Heart right ventricle (tissue), 16 donors: ENCODE results near the gene LINC00237. TPM values are rescaled to one million over a fixed set of nuclear protein-coding genes. Genes with fewer than 3 reads are reported as not detected.

ENCODE experiments used
- ATAC-seq, 8 donors: fragments of 200-7000 bp; cut with Tn5 transposase; one replicate each; pipeline ENCODE4 v1.9.1; 2020; ENCODE audit warnings: mild to moderate bottlenecking in 8 of 8, moderate library complexity in 8 of 8, moderate number of reproducible peaks in 1 of 8
- DNase-seq, 2 donors: peaks; one replicate each; pipeline ENCODE4 v3.0.0-alpha.2; 2020
- H3K27ac ChIP-seq, 10 donors: fragments of 200-600 bp; sonication (generic) in 2 of 10; one replicate each; pipeline versions ENCODE4 v1.5.0 to v1.8.0; 2020 to 2022; ENCODE audit warnings: mild to moderate bottlenecking in 3 of 10
- H3K27me3 ChIP-seq, 7 donors: fragments of 200-600 bp; one replicate each; pipeline ENCODE4 v1.8.0; 2021 to 2022; ENCODE audit warnings: mild to moderate bottlenecking in 2 of 7
- H3K36me3 ChIP-seq, 9 donors: fragments of 200-600 bp; sonication (generic) in 1 of 9; one replicate each; pipeline versions ENCODE4 v1.5.0 to v1.8.0; 2020 to 2022; ENCODE audit warnings: mild to moderate bottlenecking in 2 of 9
- H3K4me1 ChIP-seq, 9 donors: fragments of 200-600 bp; sonication (generic) in 1 of 9; one replicate each; pipeline versions ENCODE4 v1.5.0 to v1.8.0; 2020 to 2022; ENCODE audit warnings: mild to moderate bottlenecking in 4 of 9
- H3K4me3 ChIP-seq, 10 donors: fragments of 200-600 bp; sonication (generic) in 2 of 10; one replicate each; pipeline versions ENCODE4 v1.5.0 to v1.8.0; 2020 to 2022; ENCODE audit warnings: mild to moderate bottlenecking in 7 of 10, moderate library complexity in 2 of 10
- H3K9me3 ChIP-seq, 11 donors: fragments of 200-600 bp in 10 of 11; sonication (generic) in 2 of 11; one replicate each; pipeline versions ENCODE4 v1.5.0 to v1.8.0; 2013 to 2022; ENCODE audit warnings: mild to moderate bottlenecking in 2 of 11, control low read depth in 1 of 11, moderate library complexity in 1 of 11
- WGBS, 2 donors: extraction: QIAGEN DNeasy Blood & Tissue Kit; methylation state at CpG; one replicate each; pipeline ENCODE4 v1.1.7; 2013; ENCODE audit warnings: inconsistent platforms in 1 of 2; 5-methylcytosine and 5-hydroxymethylcytosine counted together
- intact Hi-C, 10 donors: fragments of 100-400 bp; cut with DNase I; formaldehyde crosslinking; loops; one replicate each; pipeline versions ENCODE4 v1.11.1 to v1.14.2; 2022
- polyA plus RNA-seq, 2 donors: library from polyadenylated mRNA; stranded (reverse); fragments of 200-250 nt; gene quantifications; one replicate each; pipeline ENCODE4 v1.2.3, GENCODE V29; 2013
- total RNA-seq, 10 donors: library from RNA; stranded (reverse); fragmentation: NEBNext Ultra II Directional in 3 of 10; extraction: Animal tissue kit (Norgen Biotek cat#: 25700) in 3 of 10; gene quantifications; one replicate each; pipeline versions ENCODE4 v1.2.1 to v1.2.4, GENCODE V29; 2021 to 2023
- TF ChIP-seq, protein P1 (sequence below), 9 donors: fragments of 200-600 bp; sonication (generic) in 2 of 9; IDR thresholded peaks; one replicate each; pipeline versions ENCODE4 v1.5.0 to v1.8.0; 2021 to 2022; ENCODE audit warnings: antibody characterized with exemption in 9 of 9, mild to moderate bottlenecking in 5 of 9, moderate library complexity in 1 of 9
- donor health status: Arrhythmogenic right ventricular cardiomyopathy.
- donor health status: ischemic (EF 13 %, LVEDD 7.1; RV severe dilation, severe dysfunction).
- donor health status: healthy with polysubstance abuse.
- donor health status: DM: no; HTN: yes; CAD: no.
- donor health status: DM: no; HTN: no; CAD: no.
- donor health status: ischemic (EF 25% LVEDD 6.9; RV normal size, moderate dysfunction).
- donor health status: ischemic (EF 25% LVEDD 5.7; RV mildly dilated, moderate dysfunction).
- donor health status: healthy.
- donor health status: DM: yes; HTN: yes; CAD: no.
- donor health status: Ischemic cardiomyopathy.
- donor health status: ischemic (EF 35%, LVEDD 5.7; RV mildly dilated, moderate dysfunction).
- donor health status: nonischemic (EF 11% LVEDD 7.7; RV severe dilation, severe dysfunction).
- donor health status: DM: yes; HTN: yes; CAD: no.
- donor health status: PGD.
- donor health status: ischemic (EF 29% LVEDD 5.4; RV normal size, mild dysfunction).
- donor health status: nonischemic (EF 23%, LVEDD 6.1; RV moderate dilation, normal function).

LINC00237 gene
- total and polyA plus RNA-seq, 12 donors: not detected

DNA sequence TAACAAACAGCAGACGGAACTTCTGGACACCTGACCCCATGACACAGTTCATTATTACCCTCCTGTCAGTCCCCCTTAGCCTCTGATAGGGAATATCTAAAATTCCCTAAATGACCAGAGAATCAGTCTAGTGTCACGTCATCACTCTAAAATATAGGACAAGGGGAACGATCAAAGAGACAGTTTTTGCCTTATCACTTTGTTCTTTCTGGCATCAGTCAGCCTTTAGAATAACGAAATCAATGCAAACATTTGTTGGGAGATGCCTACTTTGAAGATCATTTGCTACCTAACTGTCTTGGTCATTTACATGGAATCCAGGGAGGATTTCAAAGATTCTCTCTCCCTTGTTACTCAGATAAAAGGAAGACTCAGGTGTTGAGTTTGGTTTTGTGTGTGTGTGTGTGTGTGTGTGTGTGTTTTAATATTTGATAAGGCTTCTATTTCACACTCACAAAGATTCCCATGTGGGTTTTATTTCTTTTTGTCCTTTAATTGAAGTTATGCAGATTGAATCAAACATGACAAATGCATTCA, 28.3 kb downstream of the LINC00237 start:
- peaks cover 0 to 64% (median 25%) of the 10 kb centered on the region in 7 donors for H3K27me3 ChIP-seq
- no peaks in the 10 kb centered on the region for H3K36me3 ChIP-seq
- no peak for DNase-seq

DNA sequence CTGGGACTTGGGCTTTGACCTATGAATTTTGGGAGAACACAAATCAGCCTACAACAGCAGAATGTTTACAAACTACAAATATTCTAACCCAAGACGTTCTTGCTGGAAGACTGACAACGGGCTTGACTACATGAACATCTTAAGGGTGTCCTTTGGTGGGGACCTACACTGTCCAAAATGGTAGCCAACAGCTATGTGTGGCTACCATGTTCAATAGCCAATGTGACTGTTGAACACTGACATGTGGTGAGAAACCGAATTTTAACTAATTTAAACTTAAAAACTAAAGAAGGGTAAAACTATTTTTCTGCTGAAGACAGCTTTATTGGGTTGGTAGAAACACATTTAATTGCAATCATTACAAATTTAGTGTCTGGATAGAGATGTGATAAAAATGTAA, 30.1 kb downstream of the LINC00237 start:
- TF ChIP-seq, protein P1, sequence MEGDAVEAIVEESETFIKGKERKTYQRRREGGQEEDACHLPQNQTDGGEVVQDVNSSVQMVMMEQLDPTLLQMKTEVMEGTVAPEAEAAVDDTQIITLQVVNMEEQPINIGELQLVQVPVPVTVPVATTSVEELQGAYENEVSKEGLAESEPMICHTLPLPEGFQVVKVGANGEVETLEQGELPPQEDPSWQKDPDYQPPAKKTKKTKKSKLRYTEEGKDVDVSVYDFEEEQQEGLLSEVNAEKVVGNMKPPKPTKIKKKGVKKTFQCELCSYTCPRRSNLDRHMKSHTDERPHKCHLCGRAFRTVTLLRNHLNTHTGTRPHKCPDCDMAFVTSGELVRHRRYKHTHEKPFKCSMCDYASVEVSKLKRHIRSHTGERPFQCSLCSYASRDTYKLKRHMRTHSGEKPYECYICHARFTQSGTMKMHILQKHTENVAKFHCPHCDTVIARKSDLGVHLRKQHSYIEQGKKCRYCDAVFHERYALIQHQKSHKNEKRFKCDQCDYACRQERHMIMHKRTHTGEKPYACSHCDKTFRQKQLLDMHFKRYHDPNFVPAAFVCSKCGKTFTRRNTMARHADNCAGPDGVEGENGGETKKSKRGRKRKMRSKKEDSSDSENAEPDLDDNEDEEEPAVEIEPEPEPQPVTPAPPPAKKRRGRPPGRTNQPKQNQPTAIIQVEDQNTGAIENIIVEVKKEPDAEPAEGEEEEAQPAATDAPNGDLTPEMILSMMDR (IDR thresholded peaks at IDR 0.05): no peak
- WGBS, 2 donors: 68 to 73% methylated on average over 3 of the region's 3 CpGs
- Histone ChIP-seq H3K4me1 (no peaks in the 10 kb centered on the region), H3K27ac (no peak overlapping the region), H3K9me3 (no peaks in the 10 kb centered on the region), H3K36me3 (no peaks in the 10 kb centered on the region), H3K27me3 (peaks cover 0 to 56% (median 31%) of the 10 kb centered on the region in 7 donors), H3K4me3 (no peak overlapping the region)
- intact Hi-C loops: no loop called here
- DNase-seq: no peak
- no peak for ATAC-seq

More for the DNA sequence above, 28.3 kb downstream of the LINC00237 start:
- WGBS, 2 donors: 37 to 45% methylated on average over 4 of the region's 4 CpGs
- H3K4me1 ChIP-seq: no peaks in the 10 kb centered on the region
- TF ChIP-seq, protein P1 (IDR thresholded peaks at IDR 0.05): no peak
- no peak overlapping the region for H3K4me3 ChIP-seq
- H3K27ac ChIP-seq: no peak overlapping the region
- intact Hi-C loops: no loop called here
- no peak for ATAC-seq
- no peaks in the 10 kb centered on the region for H3K9me3 ChIP-seq

DNA sequence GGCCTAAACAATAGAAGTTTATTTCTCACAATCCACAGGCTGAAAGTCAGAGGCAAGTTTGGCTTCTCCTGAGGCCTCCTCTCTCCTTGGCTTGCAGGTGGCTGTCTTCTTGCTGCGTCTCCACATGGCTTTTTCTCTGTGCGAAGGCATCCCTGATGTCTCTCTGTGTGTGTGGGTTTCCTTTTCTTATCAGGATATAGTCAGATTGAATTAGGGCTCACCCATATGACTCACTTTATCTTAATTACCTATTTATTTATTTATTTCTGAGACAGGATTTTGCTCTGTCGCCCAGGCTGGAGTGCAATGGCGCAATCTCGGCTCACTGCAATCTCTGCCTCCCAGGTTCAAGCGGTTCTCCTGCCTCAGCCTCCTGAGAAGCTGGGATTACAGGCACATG, 30.7 kb downstream of the LINC00237 start:
- WGBS, 2 donors: 84 to 86% methylated on average over 6 of the region's 6 CpGs
- TF ChIP-seq, protein P1 (IDR thresholded peaks at IDR 0.05): no peak

DNA sequence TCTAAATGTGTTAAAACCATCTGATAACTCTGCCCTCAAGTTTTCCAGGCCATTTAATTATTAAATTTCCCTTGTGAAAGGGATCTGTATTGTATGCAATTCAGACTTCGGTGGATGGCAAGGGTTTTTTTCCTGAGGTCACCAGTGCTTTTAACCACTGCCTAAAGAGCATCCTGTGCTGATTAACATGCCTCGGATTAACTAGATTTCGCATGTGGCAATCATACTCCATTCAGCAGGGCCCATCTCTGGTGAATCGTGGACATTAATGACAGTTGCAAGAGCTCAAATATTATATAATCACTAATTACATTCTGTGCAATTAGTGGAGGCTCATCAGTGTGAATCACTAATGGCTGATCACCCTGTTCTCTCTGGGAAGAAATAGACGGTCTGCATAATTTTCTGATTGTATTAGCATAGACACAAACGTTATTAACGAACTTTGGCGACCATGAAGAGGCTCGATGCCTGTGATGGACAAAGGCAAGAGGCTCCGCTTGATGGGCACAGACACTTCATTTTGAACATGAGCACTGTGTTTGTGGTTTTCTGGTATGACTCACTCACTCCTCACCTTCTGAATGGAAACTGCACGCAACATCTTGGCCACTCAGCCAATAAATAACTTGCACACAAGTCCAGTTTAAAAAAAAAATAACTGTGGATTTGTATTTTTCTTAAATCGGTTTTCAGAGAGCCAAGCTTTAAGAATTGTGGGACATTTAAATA, 31.4 kb downstream of the LINC00237 start:
- 79 to 80% methylated on average over 12 of the region's 12 CpGs for WGBS, 2 donors
- Histone ChIP-seq H3K27ac (no peak overlapping the region), H3K4me3 (no peak overlapping the region), H3K9me3 (no peaks in the 10 kb centered on the region), H3K36me3 (no peaks in the 10 kb centered on the region), H3K27me3 (peaks cover 0 to 45% (median 25%) of the 10 kb centered on the region in 7 donors), H3K4me1 (no peaks in the 10 kb centered on the region)
- ATAC-seq (no peak), DNase-seq (no peak)
- intact Hi-C loops: no loop called here
- TF ChIP-seq, protein P1 (IDR thresholded peaks at IDR 0.05): no peak

More for the DNA sequence above, 30.7 kb downstream of the LINC00237 start:
- no peaks in the 10 kb centered on the region for H3K9me3 ChIP-seq
- H3K27me3 ChIP-seq: peaks cover 0 to 51% (median 25%) of the 10 kb centered on the region in 7 donors
- H3K27ac ChIP-seq: no peak overlapping the region
- ATAC-seq (no peak), DNase-seq (no peak)
- no peaks in the 10 kb centered on the region for H3K36me3 ChIP-seq
- H3K4me1 ChIP-seq: no peaks in the 10 kb centered on the region
- intact Hi-C loops: no loop called here
- H3K4me3 ChIP-seq: no peak overlapping the region
